ENCODE results near the gene PHF20.

The PHF20 gene

DNA sequence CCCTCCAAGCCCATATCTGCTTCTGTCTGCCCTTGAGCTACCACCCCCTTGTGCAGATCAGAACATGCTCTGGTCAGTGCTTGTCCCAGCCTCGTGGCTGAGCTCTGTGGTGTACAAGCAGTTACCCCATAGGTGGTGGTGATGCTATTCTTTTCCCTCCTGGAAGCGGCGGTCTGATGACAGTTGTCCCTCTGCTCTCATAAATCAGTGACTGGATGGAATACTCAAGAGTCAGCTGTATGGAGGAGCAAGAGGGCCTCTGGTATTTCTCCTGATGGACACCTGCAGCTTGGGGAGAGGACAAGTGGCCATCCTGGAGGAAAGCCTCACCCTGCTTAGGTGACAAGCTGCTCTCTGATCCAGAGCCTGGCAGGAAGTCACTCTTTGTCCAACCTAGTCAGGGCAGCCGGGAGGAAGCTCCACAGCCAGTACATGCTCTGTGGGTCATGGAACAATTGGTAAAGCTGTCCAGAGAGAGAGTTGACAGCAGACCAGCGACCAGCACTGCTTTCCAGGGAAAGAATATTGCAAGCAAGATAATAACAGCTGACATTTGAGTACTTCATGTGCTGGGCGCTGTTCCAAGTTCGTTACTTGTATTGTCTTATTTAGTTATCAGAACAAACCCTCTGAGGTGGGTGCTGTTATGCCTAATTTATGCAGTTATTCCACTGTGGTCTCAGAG lies 135.3 kb downstream of the PHF20 start:
- no peak overlapping the region for H3K4me3 ChIP-seq (ENCODE audit: low read length)
- no peak overlapping the region for H3K9ac ChIP-seq (ENCODE audit: low read depth, low read length)
- no peak overlapping the region; the same call in 1 of the 2 replicates for H3K27ac ChIP-seq (ENCODE audit: low read depth, low read length)
- peaks cover 7% of the 10 kb centered on the region; the same call in 1 of the 2 replicates for H3K4me1 ChIP-seq (ENCODE audit: insufficient read depth, low read length)
- H3K9me3 ChIP-seq (ENCODE audit: insufficient read depth, low read depth, low read length): no peaks in the 10 kb centered on the region
- WGBS: 94% methylated on average over 7 of the region's 7 CpGs
- H3K27me3 ChIP-seq (ENCODE audit: insufficient read depth, low read length): no peaks in the 10 kb centered on the region
- peaks cover 33% of the 10 kb centered on the region for H3K36me3 ChIP-seq (ENCODE audit: insufficient read depth, low read length)

DNA sequence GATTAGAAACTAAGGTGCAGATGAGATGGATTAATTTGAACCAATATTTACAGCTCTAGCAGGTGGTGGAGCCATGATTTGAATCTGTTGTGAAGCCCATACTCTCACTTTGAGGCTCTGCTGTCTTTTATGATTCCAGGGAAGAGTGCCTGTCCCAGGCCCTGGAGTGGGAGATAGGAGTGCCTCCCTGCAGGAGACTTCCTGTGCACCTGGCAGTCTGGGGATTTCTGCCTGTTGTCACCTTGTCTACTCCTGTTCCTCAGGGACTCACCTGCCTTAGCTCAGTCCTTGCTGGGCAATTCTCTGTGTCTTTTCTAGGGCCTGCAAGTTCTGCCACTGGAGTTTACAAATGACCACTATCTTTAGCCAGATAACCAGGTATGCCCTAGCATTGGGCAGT lies 136.2 kb downstream of the PHF20 start:
- H3K27ac ChIP-seq (ENCODE audit: low read depth, low read length): no peak overlapping the region

DNA sequence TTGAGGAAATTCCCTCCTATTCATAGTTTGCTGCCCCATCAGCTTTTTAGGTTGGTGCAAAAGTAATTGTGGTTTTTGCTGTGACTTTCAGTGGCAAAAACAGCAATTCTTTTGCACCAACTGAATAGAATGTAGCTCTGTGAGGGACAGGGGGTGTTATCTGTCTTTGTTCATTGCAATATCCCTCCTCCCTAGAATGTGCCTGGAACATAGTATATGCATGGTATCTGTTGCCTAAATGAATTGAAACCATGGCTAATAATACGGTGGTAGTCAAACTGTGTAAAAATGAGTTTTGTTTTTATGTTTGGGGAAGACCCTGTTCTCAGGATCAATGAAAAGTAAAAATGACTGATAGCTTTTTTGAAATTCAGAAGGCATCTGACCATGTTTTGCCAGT lies 137.4 kb downstream of the PHF20 start:
- Histone ChIP-seq H3K27ac (ENCODE audit: low read depth, low read length) (no peak overlapping the region), H3K36me3 (ENCODE audit: insufficient read depth, low read length) (peaks cover 34% of the 10 kb centered on the region)
- WGBS: 91% methylated on average over 1 of the region's 1 CpG

More for the DNA sequence above, 136.2 kb downstream of the PHF20 start:
- H3K36me3 ChIP-seq (ENCODE audit: insufficient read depth, low read length): peaks cover 31% of the 10 kb centered on the region
- no peaks in the 10 kb centered on the region for H3K9me3 ChIP-seq (ENCODE audit: insufficient read depth, low read depth, low read length)
- peaks cover 7% of the 10 kb centered on the region; the same call in 1 of the 2 replicates for H3K4me1 ChIP-seq (ENCODE audit: insufficient read depth, low read length)
- no peaks in the 10 kb centered on the region for H3K27me3 ChIP-seq (ENCODE audit: insufficient read depth, low read length)
- no peak overlapping the region for H3K9ac ChIP-seq (ENCODE audit: low read depth, low read length)
- no peak overlapping the region for H3K4me3 ChIP-seq (ENCODE audit: low read length)

GRCh38 chr20:35909796-35910195 lies 138.0 kb downstream of the PHF20 start:
- Histone ChIP-seq H3K4me1 (ENCODE audit: insufficient read depth, low read length) (peaks cover 7% of the 10 kb centered on the region; the same call in 1 of the 2 replicates), H3K4me3 (ENCODE audit: low read length) (no peak overlapping the region), H3K27me3 (ENCODE audit: insufficient read depth, low read length) (no peaks in the 10 kb centered on the region), H3K27ac (ENCODE audit: low read depth, low read length) (no peak overlapping the region), H3K9ac (ENCODE audit: low read depth, low read length) (no peak overlapping the region), H3K9me3 (ENCODE audit: insufficient read depth, low read depth, low read length) (no peaks in the 10 kb centered on the region), H3K36me3 (ENCODE audit: insufficient read depth, low read length) (peaks cover 39% of the 10 kb centered on the region)
- WGBS: 95% methylated on average over 1 of the region's 1 CpG

More for the DNA sequence above, 137.4 kb downstream of the PHF20 start:
- peaks cover 7% of the 10 kb centered on the region; the same call in 1 of the 2 replicates for H3K4me1 ChIP-seq (ENCODE audit: insufficient read depth, low read length)
- no peak overlapping the region for H3K9ac ChIP-seq (ENCODE audit: low read depth, low read length)
- H3K9me3 ChIP-seq (ENCODE audit: insufficient read depth, low read depth, low read length): no peaks in the 10 kb centered on the region
- H3K4me3 ChIP-seq (ENCODE audit: low read length): no peak overlapping the region
- no peaks in the 10 kb centered on the region for H3K27me3 ChIP-seq (ENCODE audit: insufficient read depth, low read length)

- Histone ChIP-seq H3K4me3 (ENCODE audit: low read length) (no peak overlapping the region), H3K9me3 (ENCODE audit: insufficient read depth, low read depth, low read length) (no peaks in the 10 kb centered on the region), H3K4me1 (ENCODE audit: insufficient read depth, low read length) (peaks cover 7% of the 10 kb centered on the region; the same call in 1 of the 2 replicates), H3K36me3 (ENCODE audit: insufficient read depth, low read length) (peaks cover 39% of the 10 kb centered on the region), H3K9ac (ENCODE audit: low read depth, low read length) (no peak overlapping the region), H3K27ac (ENCODE audit: low read depth, low read length) (no peak overlapping the region), H3K27me3 (ENCODE audit: insufficient read depth, low read length) (no peaks in the 10 kb centered on the region)
- WGBS: 100% methylated on average over 2 of the region's 3 CpGs
Observed at GRCh38 chr20:35910254-35910653, 138.4 kb downstream of the PHF20 start.

GRCh38 chr20:35912881-35913280 lies 141.1 kb downstream of the PHF20 start:
- Histone ChIP-seq H3K4me3 (ENCODE audit: low read length) (no peak overlapping the region), H3K9me3 (ENCODE audit: insufficient read depth, low read depth, low read length) (no peaks in the 10 kb centered on the region), H3K36me3 (ENCODE audit: insufficient read depth, low read length) (peaks cover 52% of the 10 kb centered on the region), H3K27me3 (ENCODE audit: insufficient read depth, low read length) (no peaks in the 10 kb centered on the region), H3K9ac (ENCODE audit: low read depth, low read length) (no peak overlapping the region), H3K27ac (ENCODE audit: low read depth, low read length) (no peak overlapping the region), H3K4me1 (ENCODE audit: insufficient read depth, low read length) (peaks cover 7% of the 10 kb centered on the region; the same call in 1 of the 2 replicates)
- 94% methylated on average over 4 of the region's 4 CpGs for WGBS

GRCh38 chr20:35917077-35917476 lies 145.3 kb downstream of the PHF20 start:
- Histone ChIP-seq H3K27ac (ENCODE audit: low read depth, low read length) (no peak overlapping the region), H3K4me1 (ENCODE audit: insufficient read depth, low read length) (no peaks in the 10 kb centered on the region), H3K27me3 (ENCODE audit: insufficient read depth, low read length) (no peaks in the 10 kb centered on the region), H3K9ac (ENCODE audit: low read depth, low read length) (no peak overlapping the region), H3K9me3 (ENCODE audit: insufficient read depth, low read depth, low read length) (no peaks in the 10 kb centered on the region), H3K4me3 (ENCODE audit: low read length) (no peak overlapping the region), H3K36me3 (ENCODE audit: insufficient read depth, low read length) (peaks cover 75% of the 10 kb centered on the region)
- WGBS: 91% methylated on average over 3 of the region's 3 CpGs

GRCh38 chr20:35918021-35918420 lies 146.2 kb downstream of the PHF20 start:
- no peak overlapping the region for H3K27ac ChIP-seq (ENCODE audit: low read depth, low read length)
- no peaks in the 10 kb centered on the region for H3K9me3 ChIP-seq (ENCODE audit: insufficient read depth, low read depth, low read length)
- H3K9ac ChIP-seq (ENCODE audit: low read depth, low read length): no peak overlapping the region
- H3K36me3 ChIP-seq (ENCODE audit: insufficient read depth, low read length): peaks cover 72% of the 10 kb centered on the region
- no peak overlapping the region for H3K4me3 ChIP-seq (ENCODE audit: low read length)
- H3K27me3 ChIP-seq (ENCODE audit: insufficient read depth, low read length): no peaks in the 10 kb centered on the region
- no peaks in the 10 kb centered on the region for H3K4me1 ChIP-seq (ENCODE audit: insufficient read depth, low read length)
- WGBS: 90% methylated on average over 1 of the region's 1 CpG

DNA sequence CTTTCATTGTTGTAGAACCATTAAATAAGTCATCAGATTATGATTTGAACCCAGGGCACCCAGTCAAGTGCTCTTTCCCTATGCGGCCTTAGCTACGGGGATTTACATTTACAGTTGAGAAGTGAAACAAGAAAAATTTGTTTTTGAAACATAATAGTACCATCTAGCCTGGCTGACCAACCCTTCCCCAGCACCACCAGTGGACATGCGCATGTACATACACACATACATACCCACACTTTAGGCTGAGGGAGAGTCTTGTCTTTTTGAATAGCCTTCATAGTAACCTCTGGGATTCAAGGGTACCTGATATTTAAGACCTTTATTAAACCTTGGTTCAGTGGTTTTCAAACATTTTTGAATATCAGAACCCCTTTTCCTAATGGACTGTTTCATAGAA lies 148.7 kb downstream of the PHF20 start:
- no peak overlapping the region for H3K9ac ChIP-seq (ENCODE audit: low read depth, low read length)
- no peaks in the 10 kb centered on the region for H3K27me3 ChIP-seq (ENCODE audit: insufficient read depth, low read length)
- no peaks in the 10 kb centered on the region for H3K9me3 ChIP-seq (ENCODE audit: insufficient read depth, low read depth, low read length)
- H3K4me1 ChIP-seq (ENCODE audit: insufficient read depth, low read length): no peaks in the 10 kb centered on the region
- no peak overlapping the region for H3K27ac ChIP-seq (ENCODE audit: low read depth, low read length)
- no peak overlapping the region for H3K4me3 ChIP-seq (ENCODE audit: low read length)
- H3K36me3 ChIP-seq (ENCODE audit: insufficient read depth, low read length): peaks cover 62% of the 10 kb centered on the region
- 92% methylated on average over 1 of the region's 3 CpGs for WGBS

DNA sequence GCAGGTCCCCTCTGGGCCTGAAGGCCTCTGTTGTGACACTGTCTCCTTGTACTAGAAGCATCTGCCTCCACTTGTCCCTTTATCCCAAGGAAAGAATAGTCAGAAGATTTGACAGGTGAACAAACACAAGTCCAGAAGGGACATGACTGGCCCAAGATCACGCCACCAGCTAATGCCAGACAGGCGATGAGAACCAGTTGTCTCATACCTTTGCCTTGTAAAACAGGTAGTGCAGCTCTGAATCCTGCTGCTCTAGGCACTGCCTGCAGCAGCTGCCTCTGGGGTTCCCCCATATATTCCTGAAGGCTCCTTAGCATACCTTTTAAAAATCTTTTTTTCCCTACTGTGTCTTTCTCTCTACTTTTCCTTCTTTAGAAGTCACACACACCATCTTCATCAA lies 157.5 kb downstream of the PHF20 start:
- no peak overlapping the region for H3K4me3 ChIP-seq (ENCODE audit: low read length)
- H3K9me3 ChIP-seq (ENCODE audit: insufficient read depth, low read depth, low read length): no peaks in the 10 kb centered on the region
- no peaks in the 10 kb centered on the region for H3K27me3 ChIP-seq (ENCODE audit: insufficient read depth, low read length)
- H3K27ac ChIP-seq (ENCODE audit: low read depth, low read length): no peak overlapping the region
- H3K9ac ChIP-seq (ENCODE audit: low read depth, low read length): no peak overlapping the region
- peaks cover 8% of the 10 kb centered on the region for H3K4me1 ChIP-seq (ENCODE audit: insufficient read depth, low read length)
- WGBS: 93% methylated on average over 2 of the region's 2 CpGs
- H3K36me3 ChIP-seq (ENCODE audit: insufficient read depth, low read length): peaks cover 52% of the 10 kb centered on the region

DNA sequence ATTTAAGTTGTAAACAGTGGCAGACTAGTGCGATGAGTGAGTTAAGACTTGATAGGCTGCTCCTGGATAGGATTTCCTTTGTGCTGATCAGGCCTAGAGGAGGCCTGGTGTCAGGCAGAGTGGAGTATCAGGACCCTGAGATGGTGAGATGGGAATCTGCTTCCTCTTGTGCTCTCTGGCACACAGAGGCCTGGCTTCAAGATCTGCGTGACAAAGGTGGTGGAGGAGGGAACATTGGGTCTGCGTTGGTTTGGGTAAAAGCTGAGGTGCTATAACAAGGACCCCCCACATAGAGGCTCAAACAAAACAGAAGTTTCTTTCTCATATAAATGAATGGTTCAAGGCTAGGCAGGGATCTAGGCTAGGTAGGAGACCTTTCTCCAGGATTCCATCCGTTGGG lies 162.2 kb downstream of the PHF20 start:
- H3K27ac ChIP-seq (ENCODE audit: low read depth, low read length): peak overlapping the region; percentile 87; the same call in 1 of the 2 replicates
- H3K4me1 ChIP-seq (ENCODE audit: insufficient read depth, low read length): peaks cover 15% of the 10 kb centered on the region
- no peaks in the 10 kb centered on the region for H3K27me3 ChIP-seq (ENCODE audit: insufficient read depth, low read length)
- H3K4me3 ChIP-seq (ENCODE audit: low read length): no peak overlapping the region
- peak overlapping the region; percentile 51 for H3K9ac ChIP-seq (ENCODE audit: low read depth, low read length)
- peaks cover 47% of the 10 kb centered on the region for H3K36me3 ChIP-seq (ENCODE audit: insufficient read depth, low read length)
- no peaks in the 10 kb centered on the region for H3K9me3 ChIP-seq (ENCODE audit: insufficient read depth, low read depth, low read length)
- 70% methylated on average over 3 of the region's 4 CpGs for WGBS

All from HUES64 (cell line).